VCaP (cell line): ENCODE measurements around the gene FAR2.
A peak's percentile ranks its signal among the peaks of the same experiment; 100 is the strongest.
"Not testable (repeated sequence)": the region's sequence is repeated elsewhere in the genome, so short reads cannot be mapped to it uniquely, and the experiment has no call there.

Experiments
- H3K27ac ChIP-seq: fragments of 450-650 bp; 2 replicates; pipeline ENCODE4 v1.5.1; 2017
- TF ChIP-seq, protein P1 (sequence below): fragments of 450-650 bp; conservative IDR thresholded peaks from 2 replicates; pipeline ENCODE4 v1.5.1; 2017; ENCODE audit warnings: mild to moderate bottlenecking, moderate library complexity

FAR2 gene

DNA sequence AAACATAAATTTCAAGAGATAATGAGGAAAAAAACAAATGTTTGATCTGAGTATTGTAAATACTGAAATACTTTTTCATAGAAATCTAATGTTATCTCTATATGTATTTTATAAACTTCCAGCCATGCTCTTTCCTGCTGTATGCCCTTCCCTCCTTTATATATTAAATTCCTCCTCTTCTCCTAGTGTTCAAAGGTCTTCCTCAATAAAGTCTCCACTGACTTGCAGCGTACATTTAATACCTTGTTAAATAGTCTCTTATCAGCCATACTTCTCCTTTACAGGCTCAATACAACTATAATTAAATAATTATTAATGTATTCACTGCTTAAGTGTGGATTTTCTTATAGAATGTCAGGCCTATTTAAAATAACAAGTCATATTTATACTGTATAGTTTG is 205.9 kb downstream of the FAR2 start:
- TF ChIP-seq, protein P1, sequence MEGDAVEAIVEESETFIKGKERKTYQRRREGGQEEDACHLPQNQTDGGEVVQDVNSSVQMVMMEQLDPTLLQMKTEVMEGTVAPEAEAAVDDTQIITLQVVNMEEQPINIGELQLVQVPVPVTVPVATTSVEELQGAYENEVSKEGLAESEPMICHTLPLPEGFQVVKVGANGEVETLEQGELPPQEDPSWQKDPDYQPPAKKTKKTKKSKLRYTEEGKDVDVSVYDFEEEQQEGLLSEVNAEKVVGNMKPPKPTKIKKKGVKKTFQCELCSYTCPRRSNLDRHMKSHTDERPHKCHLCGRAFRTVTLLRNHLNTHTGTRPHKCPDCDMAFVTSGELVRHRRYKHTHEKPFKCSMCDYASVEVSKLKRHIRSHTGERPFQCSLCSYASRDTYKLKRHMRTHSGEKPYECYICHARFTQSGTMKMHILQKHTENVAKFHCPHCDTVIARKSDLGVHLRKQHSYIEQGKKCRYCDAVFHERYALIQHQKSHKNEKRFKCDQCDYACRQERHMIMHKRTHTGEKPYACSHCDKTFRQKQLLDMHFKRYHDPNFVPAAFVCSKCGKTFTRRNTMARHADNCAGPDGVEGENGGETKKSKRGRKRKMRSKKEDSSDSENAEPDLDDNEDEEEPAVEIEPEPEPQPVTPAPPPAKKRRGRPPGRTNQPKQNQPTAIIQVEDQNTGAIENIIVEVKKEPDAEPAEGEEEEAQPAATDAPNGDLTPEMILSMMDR, result no peak
- H3K27ac ChIP-seq, result no peak overlapping the region; the same call in 1 of the 2 replicates

DNA sequence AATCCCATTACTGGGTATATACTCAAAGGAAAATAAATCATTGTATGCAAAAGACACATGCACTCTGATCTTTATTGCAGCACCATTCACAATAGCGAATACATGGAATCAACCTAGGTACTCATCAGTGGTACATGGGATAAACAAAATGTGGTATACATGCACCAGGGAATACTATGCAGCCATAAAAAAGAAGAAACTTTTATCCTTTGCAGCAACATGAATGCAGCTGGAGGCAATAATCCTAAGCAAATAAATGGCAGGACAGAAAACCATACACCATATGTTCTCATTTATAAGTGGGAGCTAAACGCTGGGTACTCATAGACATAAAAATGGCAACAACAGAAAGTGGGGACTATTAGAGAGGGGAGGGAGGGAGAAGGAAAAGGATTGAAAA is 216.0 kb downstream of the FAR2 start:
- H3K27ac ChIP-seq, result no peak overlapping the region
- TF ChIP-seq, protein P1, result no peak

DNA sequence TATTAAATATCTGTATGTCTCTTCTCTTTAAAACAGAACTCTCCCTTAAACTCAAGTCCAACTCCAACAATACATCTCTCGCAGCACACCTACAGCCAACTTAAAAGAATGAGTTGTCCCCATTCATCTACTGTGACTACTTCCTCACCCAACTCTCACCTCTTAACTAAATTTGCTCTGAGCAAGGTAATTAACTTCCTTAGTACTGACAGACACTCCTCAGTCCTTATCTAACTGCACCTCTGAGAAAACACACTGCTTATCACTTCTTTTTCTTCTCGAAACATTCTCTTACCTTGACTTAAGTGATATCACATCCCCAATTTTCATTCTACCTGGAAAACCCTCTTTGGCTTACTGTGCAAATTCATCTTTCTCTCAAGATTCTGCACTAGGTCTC is 224.9 kb downstream of the FAR2 start:
- no peak overlapping the region for H3K27ac ChIP-seq
- TF ChIP-seq, protein P1, result no peak

DNA sequence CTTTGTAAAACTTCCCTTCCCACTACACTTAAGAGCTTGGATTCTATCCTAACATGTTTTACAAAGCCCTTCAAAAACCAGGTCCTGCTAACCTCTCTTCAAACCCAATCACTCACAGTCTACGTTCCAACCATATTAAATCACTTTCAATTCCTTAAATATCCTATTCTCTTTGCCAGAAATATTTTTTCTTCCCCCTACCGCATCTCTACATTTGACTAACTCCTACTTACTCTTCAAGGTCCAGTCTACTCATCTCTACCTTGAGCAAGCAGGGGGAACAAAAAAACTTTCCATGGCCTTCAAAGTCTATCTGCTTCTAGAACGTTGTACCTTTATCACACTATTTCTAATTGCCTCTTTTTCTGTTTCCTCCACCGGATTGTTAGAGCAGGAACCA is 225.8 kb downstream of the FAR2 start:
- H3K27ac ChIP-seq, result no peak overlapping the region
- TF ChIP-seq, protein P1, result no peak

DNA sequence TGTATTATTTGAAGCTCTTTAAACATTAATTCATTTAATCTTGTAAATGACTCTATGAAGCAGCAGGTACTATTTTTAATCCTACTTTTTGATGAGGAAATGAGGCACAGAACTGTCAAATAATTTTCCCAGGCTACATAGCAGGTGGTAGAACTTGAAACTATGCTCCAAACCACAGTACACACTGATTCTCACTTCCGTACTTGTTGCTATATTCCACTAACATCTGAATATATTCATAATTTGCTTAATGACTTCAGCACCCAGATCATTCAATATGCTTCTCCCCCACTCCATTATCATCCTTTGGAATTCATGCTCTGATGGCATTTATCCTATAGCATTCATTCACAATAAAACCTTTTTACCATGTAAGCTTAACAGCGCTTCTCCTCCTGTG is 227.0 kb downstream of the FAR2 start:
- TF ChIP-seq, protein P1, result no peak
- H3K27ac ChIP-seq, result no peak overlapping the region

DNA sequence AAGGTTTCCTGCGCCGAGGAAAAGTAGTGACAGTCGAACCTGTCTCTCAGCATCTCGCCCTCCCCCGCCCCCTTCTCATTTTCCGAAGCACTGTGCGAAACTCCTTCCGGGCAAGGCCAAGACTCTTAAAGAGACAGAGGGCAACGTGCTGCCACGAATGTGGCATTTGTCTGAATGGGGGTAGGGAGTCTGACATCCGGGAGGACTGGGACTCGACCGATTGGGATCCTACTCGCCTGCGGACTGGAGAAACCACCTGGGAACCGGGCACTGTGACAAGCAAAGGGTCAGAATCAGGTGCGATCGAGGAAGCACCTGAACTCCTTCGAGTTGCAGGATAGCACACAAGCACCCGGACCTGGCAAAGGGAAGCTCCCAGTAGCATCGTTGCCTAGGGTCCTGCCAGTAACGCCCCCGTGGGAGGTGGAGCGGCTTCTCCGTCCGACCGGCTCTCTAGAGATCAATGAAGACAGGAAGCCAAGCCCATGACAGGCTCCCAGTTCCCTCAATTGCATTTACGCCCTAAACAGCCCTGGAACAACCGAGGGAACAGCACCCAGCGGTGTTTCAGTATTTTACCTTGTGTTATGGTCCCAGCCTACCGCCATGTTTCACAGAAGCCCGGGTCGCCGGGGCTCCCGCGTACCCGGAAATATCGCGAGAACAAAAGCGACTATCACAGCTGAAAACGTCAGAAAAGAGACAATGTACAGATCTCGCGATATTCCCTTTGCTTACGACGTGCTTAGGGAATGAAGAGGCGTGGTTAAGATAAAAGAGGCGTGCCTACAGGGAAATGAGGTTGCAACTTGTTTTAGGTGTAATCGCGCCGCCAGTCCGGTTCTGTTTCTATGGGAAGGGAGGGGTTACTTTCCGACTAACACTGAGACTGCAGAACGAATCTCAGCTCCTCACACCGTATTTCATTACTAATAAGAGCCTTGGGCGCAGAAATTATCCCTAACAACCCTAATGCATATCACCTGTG is 231.8 kb downstream of the FAR2 start, which contains the start of gene ERGIC2:
Gene ERGIC2, minus strand, starts transcription at position 637 of the 988 bp plus-strand sequence. CDS start 9,539 bp downstream, outside the sequence.
- H3K27ac ChIP-seq, result peak within 1 kb of the TSS; percentile 98
- TF ChIP-seq, protein P1, result no peak

DNA sequence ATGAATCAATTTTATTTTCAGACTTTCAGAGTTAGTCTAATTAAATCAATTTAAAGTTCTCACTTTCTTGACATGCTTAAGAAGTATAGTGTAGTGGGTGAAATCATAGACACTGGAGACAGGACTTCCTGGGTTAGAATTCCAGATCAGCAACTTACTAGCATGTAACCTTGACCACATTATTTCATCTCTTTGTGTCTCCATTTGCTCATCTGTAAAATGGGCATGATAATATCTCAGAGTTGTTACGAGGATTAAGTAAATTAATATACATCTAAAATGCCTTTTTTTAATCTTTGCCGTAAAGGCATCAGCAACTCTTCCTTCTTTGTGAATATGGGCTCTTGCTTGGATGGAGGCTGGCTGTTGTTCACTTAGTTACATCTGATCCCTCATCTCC is 233.2 kb downstream of the FAR2 start:
- peak overlapping the region; percentile 98 for H3K27ac ChIP-seq
- TF ChIP-seq, protein P1, result no peak

DNA sequence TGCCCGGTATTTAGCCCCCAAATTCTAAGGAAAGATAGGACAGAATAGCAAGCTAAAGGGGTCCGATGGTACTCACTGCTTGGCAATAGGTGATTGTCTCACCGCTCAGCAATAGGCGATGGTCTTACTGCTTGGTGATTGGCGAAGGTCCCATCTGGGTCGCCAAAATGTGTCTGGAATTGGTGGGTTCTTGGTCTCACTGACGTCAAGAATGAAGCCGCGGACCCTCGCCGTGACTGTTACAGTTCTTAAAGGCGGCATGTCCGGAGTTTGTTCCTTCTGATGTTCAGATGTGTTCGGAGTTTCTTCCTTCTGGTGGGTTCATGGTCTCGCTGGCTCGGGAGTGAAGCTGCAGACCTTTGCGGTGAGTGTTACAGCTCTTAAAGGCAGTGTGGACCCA is 236.1 kb downstream of the FAR2 start:
- not testable (repeated sequence) for H3K27ac ChIP-seq
